GM21529 (cell line): Measurements from ENCODE around the gene GPR82.
"Not testable (repeated sequence)": the region's sequence is repeated elsewhere in the genome, so short reads cannot be mapped to it uniquely, and the experiment has no call there.

Experiments used
- ATAC-seq: cut with Tn5 transposase; IDR thresholded peaks from one replicate; pipeline ENCODE4 v1.9.1; 2021; ENCODE audit not compliant: unreplicated experiment

GPR82 gene, protein sequence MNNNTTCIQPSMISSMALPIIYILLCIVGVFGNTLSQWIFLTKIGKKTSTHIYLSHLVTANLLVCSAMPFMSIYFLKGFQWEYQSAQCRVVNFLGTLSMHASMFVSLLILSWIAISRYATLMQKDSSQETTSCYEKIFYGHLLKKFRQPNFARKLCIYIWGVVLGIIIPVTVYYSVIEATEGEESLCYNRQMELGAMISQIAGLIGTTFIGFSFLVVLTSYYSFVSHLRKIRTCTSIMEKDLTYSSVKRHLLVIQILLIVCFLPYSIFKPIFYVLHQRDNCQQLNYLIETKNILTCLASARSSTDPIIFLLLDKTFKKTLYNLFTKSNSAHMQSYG

GRCh38 chrX:41723826-41724225 is at the start of gene GPR82:
TSS of gene GPR82 (plus strand) at chrX:41724181. CDS start at chrX:41727027, 2,846 bp downstream.
- ATAC-seq: no peak

GRCh38 chrX:41676361-41676760 is 47.6 kb upstream of the GPR82 start:
- ATAC-seq: not testable (repeated sequence)

DNA sequence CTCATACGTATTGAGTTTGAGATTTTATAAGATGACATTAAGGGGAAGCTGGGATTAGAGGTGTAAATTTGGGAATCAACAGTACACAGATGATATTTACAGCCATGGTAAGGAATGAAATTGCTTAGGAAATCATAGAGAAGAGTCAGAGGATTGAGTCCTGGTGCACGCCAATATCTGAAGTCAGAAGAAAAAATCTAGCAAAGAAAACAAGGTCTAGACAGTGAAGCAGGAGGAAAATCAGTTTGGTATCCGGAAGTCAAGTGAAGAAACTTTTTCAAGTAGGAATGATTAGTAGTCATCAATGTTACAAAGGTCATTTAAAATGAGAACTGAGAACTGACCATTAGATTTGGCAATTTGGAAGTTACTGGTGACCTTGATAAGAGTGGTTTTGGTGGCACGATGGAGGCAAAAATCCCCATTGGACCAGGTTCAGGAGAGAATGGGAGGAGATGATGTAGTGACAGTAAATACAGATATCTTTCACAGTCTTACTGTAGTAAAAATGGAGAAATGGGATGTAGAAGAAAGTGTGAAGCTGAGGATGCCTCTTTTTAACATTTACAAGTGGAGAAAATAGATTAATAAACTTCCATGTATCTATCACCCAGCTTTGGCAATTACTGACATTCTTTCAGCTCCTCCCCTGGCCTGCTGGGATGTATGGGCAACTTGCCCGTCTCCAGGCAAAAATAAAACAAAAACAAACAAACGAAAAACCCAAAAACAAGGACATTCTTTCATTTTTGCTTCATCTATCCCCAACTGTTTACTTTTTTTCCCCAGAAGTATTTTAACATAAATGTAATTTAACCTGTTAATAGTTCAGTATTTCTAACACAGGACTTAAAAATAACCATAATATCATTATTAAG is 46.6 kb upstream of the GPR82 start:
- ATAC-seq: no peak

DNA sequence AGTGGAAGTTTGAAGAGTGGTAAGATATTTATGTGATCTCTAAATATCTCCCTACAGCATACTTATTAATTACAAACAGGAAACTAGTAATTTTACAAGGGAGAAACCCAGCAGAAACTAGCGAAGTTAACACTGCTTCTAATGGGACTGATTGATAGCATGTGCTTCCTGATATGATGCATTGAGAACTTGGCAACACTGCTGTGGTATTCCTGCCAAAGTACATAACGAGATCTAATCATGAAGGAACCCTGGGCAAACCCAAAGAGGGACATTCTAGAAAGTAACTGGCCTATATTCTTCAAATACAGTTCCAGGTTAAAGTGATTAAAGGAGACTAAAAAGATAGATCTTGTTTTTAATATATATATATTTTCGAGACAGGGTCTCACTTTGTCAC is 39.8 kb upstream of the GPR82 start:
- no peak for ATAC-seq

GRCh38 chrX:41684940-41685339 is 39.0 kb upstream of the GPR82 start:
- no peak for ATAC-seq

DNA sequence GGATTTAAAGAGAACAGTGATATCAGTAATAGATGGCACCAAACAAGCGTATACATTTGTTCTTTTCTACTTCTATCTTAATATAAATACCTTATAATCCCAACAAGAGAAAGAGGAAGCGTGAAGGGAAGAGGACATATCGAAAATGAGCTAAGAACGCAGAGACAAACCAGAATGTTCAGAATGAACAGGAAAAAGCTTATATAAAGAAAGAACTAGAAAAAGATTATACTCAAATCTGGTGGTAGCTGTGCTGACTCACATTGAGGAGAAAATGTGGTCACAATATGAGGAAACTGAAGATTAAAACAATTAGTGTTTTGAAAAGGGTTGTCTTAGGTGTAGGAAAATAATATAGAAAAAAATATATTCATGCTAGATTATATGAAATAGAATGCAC is 37.2 kb upstream of the GPR82 start:
- no peak for ATAC-seq

DNA sequence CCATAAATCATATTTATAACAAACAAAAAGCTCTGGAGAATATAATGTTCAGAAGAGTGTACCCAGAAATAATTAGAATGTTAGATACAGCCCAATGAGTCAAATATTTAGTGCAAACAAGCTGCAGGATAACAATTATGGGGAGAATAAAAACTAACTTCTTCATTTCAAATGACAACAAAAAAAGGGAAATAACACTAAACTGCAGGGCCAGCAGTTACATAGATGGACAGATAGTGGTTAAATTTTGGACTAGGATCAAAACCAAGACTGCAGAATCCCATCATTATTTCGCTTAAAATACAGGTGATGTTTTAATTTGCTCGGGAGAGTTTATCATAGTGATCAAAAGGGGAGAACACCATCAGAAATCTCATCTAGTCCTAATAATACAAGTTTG is 35.8 kb upstream of the GPR82 start:
- no peak for ATAC-seq

DNA sequence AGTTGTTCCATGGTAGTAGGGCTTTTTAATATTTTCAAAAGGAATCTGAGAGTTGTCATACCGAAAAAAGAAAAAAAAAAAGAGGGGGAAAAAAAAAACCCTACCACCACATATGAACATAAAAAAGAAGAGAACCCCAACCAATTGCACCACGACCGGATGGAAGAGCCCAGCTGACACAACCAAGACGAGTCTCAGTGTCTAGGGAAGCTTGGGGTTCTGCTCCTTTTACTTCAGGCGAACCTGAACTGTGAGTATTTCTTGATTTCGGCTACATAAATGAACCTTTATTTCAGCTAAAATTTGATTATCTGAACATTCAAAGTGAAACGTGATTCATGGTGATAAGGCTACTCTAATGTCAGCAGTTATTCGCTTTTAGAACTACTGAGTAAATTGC is 35.1 kb upstream of the GPR82 start, which contains the start of gene GPR34:
Gene GPR34 (plus strand): TSS at position 139 of the 400 bp plus-strand sequence. CDS start 6,661 bp downstream, outside the sequence.
- no peak for ATAC-seq

DNA sequence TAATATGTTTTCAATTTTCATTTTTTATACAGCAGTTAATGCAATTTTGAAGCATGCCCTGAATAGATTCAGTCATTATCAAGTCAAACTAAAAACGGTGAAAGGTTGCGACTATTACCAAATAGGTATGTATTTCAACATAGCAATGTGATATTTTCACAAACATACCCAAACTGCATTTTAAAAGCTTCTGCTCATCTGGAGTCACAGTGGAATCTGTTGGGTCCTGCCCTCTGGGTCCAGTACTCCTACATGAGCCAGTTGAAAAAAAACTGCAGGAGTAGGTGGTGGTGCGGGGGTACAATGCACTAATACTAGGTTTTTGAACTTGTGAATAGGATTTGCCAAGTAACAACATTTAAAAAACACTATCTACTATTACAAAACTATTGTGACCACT is 34.3 kb upstream of the GPR82 start:
- ATAC-seq: no peak

DNA sequence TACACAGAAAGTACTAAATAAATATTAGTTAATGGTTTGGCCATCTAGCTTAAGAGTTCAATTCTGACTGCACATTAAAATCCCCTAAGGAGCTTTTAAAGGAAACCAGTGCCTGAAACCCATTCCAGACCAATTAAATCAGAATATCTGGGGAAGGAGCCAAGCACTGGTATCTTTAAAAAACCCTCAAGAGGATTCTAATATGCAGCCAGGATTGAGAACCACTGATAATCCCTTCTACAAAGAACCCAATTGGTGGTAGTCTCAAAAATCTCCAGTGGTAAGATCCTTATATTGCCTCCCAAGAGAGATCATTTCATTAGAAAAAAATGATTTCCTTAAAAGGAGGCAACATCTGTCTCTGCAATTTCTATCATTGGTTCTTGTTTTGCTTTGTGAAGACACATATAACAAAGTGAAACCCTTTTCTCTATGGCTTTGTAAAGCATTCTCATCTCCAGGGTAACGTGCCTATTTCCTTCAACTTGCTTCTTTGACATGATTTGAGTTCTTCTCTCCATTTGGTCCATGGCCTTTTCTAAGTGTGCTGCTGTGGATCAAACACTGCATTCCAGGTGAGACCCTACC is 31.7 kb upstream of the GPR82 start:
- no peak for ATAC-seq

- ATAC-seq: no peak
These were observed 31.0 kb upstream of the GPR82 start for GRCh38 chrX:41693024-41693423.

- ATAC-seq: no peak
These were observed 28.6 kb upstream of the GPR82 start for GRCh38 chrX:41695426-41695825.

- ATAC-seq: no peak
These were observed 20.4 kb upstream of the GPR82 start for GRCh38 chrX:41703574-41704029.

DNA sequence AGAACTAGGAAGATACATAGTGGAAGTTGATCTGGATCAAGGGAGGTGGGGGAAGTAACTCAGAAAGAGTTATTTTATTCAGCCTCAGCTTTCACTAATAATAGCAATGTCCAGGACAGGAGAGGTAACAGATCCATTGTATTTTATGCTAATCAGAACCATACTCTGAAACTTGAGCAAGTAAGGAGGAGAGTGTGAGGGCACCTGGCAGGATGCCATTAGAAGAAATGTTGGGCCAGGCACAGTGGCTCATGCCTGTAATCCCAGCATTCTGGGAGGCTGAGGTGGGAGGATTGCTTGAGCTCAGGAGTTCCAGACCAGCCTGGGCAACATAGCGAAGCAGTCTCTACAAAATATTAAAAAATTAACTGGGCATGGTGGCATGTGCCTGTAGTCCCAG is 18.9 kb upstream of the GPR82 start:
- ATAC-seq: no peak

DNA sequence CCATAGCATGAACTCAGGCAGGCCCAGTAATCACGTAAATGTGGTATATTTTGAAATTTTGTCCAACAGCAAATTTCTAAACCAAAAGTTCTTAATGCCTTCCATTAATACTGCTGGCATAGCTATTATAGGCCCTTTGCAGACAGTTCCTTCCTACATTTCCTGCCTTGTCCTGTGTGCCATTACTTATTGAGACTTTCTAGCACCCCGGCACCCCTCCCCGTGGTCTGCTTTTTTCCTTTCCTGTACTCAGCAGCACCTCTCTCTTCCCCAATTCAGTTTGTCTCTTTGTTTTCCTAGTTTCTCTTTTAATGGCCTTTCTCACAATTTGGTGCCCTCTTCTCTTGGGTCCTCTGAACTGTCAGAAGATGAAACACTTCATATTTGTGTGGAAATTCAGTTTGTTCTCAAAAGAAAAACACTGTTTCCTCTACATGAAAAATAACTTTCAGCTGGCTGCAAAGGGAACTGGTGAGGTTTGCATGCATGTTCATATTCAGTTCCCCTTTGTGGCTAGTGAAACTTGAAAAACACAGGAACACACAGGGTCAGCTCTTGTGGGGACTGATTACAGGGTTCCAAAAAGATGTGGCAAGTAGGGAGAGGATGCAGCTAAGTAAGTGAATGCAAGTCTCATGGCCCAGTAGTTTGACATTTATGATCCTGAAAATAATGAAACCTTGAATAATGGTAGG is 18.2 kb upstream of the GPR82 start:
- peak; percentile 88 for ATAC-seq

GRCh38 chrX:41707218-41707617 is 16.8 kb upstream of the GPR82 start:
- no peak for ATAC-seq

DNA sequence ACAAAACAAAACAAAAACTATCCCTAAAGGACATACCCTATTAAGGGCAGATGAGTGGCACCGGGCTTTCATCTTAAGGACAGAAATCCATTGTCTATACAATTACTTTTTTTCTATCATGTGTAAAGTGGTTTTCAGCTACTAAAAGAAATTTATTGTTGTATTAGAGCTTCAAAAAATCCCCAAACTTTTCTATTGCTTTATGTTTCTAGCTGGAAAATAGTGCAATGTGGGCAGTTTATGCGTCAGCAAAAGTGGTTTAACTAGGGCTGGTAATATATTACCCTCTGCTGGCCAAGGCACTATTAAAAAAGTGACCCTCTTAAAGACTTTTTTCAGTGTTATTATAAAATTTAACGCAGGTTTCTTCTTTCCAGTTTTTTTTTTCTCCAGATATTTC is 15.5 kb upstream of the GPR82 start:
- ATAC-seq: no peak

GRCh38 chrX:41711021-41711667 is 12.8 kb upstream of the GPR82 start:
- no peak for ATAC-seq

- no peak for ATAC-seq
These were observed 7.8 kb upstream of the GPR82 start for GRCh38 chrX:41716222-41716621.

GRCh38 chrX:41716767-41717473 is 7.1 kb upstream of the GPR82 start:
- ATAC-seq: no peak
